Endodermal cell (in vitro differentiated cells): ENCODE data around the gene VMP1. TPM values are rescaled to one million over a fixed set of nuclear protein-coding genes. Genes with fewer than 3 reads are reported as not detected.

ENCODE experiments used
- DNase-seq: peaks from one replicate; pipeline ENCODE4 v3.0.0-alpha.2; 2017
- H3K27ac ChIP-seq: 2 replicates; pipeline ENCODE4 v1.5.1; 2013; ENCODE audit warnings: mild to moderate bottlenecking, low read depth, low read length, moderate library complexity
- H3K27me3 ChIP-seq: 2 replicates; pipeline ENCODE4 v1.6.1; 2013; ENCODE audit warnings: mild to moderate bottlenecking, low read length, moderate library complexity; ENCODE audit not compliant: insufficient read depth, control insufficient read depth, poor library complexity, severe bottlenecking
- H3K36me3 ChIP-seq: 2 replicates; pipeline ENCODE4 v1.7.0; 2013; ENCODE audit warnings: mild to moderate bottlenecking, low read length, moderate library complexity; ENCODE audit not compliant: control insufficient read depth, insufficient read depth
- H3K4me1 ChIP-seq: one replicate; pipeline ENCODE4 v1.7.0; 2013; ENCODE audit warnings: low read length; ENCODE audit not compliant: control insufficient read depth, insufficient read depth
- H3K4me3 ChIP-seq: 2 replicates; pipeline ENCODE4 v1.5.1; 2013; ENCODE audit warnings: mild to moderate bottlenecking, low read length, moderate library complexity
- H3K9ac ChIP-seq: 2 replicates; pipeline ENCODE4 v1.6.1; 2013; ENCODE audit warnings: mild to moderate bottlenecking, low read length, moderate library complexity; ENCODE audit not compliant: poor library complexity, severe bottlenecking; ENCODE audit errors: extremely low read depth
- H3K9me3 ChIP-seq: 2 replicates; pipeline ENCODE4 v1.6.1; 2013; ENCODE audit warnings: mild to moderate bottlenecking, low read length, moderate library complexity; ENCODE audit not compliant: control insufficient read depth
- H3K27ac Mint-ChIP-seq: 2 replicates; pipeline ENCODE4 v1.8.0; 2020; ENCODE audit warnings: mixed read lengths
- H3K27me3 Mint-ChIP-seq: 2 replicates; pipeline ENCODE4 v1.8.0; 2021; ENCODE audit warnings: mild to moderate bottlenecking, mixed read lengths; ENCODE audit not compliant: insufficient read depth
- H3K36me3 Mint-ChIP-seq: 2 replicates; pipeline ENCODE4 v1.8.0; 2020; ENCODE audit warnings: low read depth, mixed read lengths
- H3K4me1 Mint-ChIP-seq: 2 replicates; pipeline ENCODE4 v1.8.0; 2020; ENCODE audit warnings: mixed read lengths
- H3K4me3 Mint-ChIP-seq: 2 replicates; pipeline ENCODE4 v1.8.0; 2020; ENCODE audit warnings: mild to moderate bottlenecking, moderate library complexity, mixed read lengths
- H3K9me3 Mint-ChIP-seq: 2 replicates; pipeline ENCODE4 v1.8.0; 2020; ENCODE audit warnings: mild to moderate bottlenecking, mixed read lengths
- WGBS, 2 experiments: methylation state at CpG; one replicate each; pipeline versions ENCODE4 v1.1.5 to v1.1.7; 2013; ENCODE audit warnings: missing lambda C conversion rate in 2 of 2, mixed read lengths in 1 of 2; ENCODE audit not compliant: insufficient coverage in 1 of 2, insufficient read length in 1 of 2; 5-methylcytosine and 5-hydroxymethylcytosine counted together
- total RNA-seq, 2 donors: library from RNA; stranded (reverse); fragmentation: NEBNext Ultra II Directional in 1 of 2; extraction: Animal tissue kit (Norgen Biotek cat#: 25700) in 1 of 2; gene quantifications; 2 replicates in 1 of 2; 3 replicates in 1 of 2; pipeline ENCODE4 v1.2.1, GENCODE V29; 2021
- TF ChIP-seq, protein P1 (sequence below): fragments of 200-600 bp; sonication (generic); conservative IDR thresholded peaks from 2 replicates; pipeline ENCODE4 v1.5.0; 2021; ENCODE audit warnings: antibody characterized with exemption, mild to moderate bottlenecking

VMP1 gene
- total RNA-seq, 2 donors from 2014 or later, result 67.9 to 69.9 TPM

DNA sequence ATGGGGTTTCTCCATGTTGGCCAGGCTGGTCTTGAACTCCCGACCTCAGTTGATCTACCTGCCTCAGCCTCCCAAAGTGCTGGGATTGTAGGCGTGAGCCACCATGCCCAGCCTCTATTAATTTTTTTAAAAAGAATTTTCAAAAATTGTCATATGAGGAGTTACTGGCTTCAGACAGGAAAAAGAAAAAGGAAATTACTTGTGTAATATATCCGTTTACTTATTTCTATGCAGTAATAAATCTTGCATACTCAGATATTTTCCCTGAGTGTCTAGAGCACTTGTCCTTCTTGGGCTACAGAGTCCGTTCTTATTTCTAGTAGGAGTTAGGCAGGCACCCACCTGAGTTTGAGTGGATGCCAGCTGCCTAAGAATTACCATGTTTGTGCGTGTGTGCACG is 85.8 kb downstream of the VMP1 start:
- Mint-ChIP-seq H3K4me1 (no peaks in the 10 kb centered on the region), H3K4me3 (no peak overlapping the region), H3K9me3 (no peaks in the 10 kb centered on the region), H3K27me3 (no peaks in the 10 kb centered on the region), H3K36me3 (peaks cover 16% of the 10 kb centered on the region), H3K27ac (no peak overlapping the region)
- Histone ChIP-seq H3K27ac (no peak overlapping the region), H3K4me1 (no peaks in the 10 kb centered on the region), H3K9me3 (no peaks in the 10 kb centered on the region), H3K27me3 (no peaks in the 10 kb centered on the region), H3K4me3 (no peak overlapping the region), H3K9ac (no peak overlapping the region), H3K36me3 (no peaks in the 10 kb centered on the region)
- no peak for DNase-seq
- TF ChIP-seq, protein P1, sequence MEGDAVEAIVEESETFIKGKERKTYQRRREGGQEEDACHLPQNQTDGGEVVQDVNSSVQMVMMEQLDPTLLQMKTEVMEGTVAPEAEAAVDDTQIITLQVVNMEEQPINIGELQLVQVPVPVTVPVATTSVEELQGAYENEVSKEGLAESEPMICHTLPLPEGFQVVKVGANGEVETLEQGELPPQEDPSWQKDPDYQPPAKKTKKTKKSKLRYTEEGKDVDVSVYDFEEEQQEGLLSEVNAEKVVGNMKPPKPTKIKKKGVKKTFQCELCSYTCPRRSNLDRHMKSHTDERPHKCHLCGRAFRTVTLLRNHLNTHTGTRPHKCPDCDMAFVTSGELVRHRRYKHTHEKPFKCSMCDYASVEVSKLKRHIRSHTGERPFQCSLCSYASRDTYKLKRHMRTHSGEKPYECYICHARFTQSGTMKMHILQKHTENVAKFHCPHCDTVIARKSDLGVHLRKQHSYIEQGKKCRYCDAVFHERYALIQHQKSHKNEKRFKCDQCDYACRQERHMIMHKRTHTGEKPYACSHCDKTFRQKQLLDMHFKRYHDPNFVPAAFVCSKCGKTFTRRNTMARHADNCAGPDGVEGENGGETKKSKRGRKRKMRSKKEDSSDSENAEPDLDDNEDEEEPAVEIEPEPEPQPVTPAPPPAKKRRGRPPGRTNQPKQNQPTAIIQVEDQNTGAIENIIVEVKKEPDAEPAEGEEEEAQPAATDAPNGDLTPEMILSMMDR, result no peak
- 92% methylated on average over 4 of the region's 6 CpGs; no CpG with 5 or more reads in 1 of the 2 experiments for WGBS, 2 experiments

DNA sequence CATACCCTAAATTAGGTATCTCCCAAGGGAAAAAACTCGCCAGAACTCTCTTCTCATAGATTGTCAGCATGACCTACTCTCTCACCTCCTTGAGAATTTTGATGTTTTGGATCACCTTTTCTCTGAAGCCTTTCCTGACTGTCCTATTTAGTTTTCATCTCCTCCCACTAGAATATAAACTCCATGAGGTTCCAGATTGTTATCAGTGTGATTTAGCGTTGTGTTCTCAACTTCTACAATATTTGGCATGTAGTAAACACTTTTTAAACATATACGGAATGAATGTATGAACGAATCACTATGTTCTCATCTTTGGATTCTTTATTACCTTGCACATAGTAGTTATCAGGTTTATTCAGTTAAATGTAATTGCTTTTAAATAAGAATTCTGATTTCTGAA is 88.7 kb downstream of the VMP1 start:
- Mint-ChIP-seq H3K27ac (no peak overlapping the region), H3K9me3 (no peaks in the 10 kb centered on the region), H3K36me3 (peaks cover 17% of the 10 kb centered on the region), H3K4me3 (no peak overlapping the region), H3K27me3 (no peaks in the 10 kb centered on the region), H3K4me1 (no peaks in the 10 kb centered on the region)
- DNase-seq, result no peak
- H3K4me3 ChIP-seq, result no peak overlapping the region
- 98 to 100% methylated on average over 2 of the region's 4 CpGs for WGBS, 2 experiments
- no peaks in the 10 kb centered on the region for H3K4me1 ChIP-seq
- H3K9me3 ChIP-seq, result no peaks in the 10 kb centered on the region
- TF ChIP-seq, protein P1, result no peak
- H3K36me3 ChIP-seq, result no peaks in the 10 kb centered on the region
- no peak overlapping the region for H3K27ac ChIP-seq
- H3K9ac ChIP-seq, result no peak overlapping the region
- H3K27me3 ChIP-seq, result no peaks in the 10 kb centered on the region

DNA sequence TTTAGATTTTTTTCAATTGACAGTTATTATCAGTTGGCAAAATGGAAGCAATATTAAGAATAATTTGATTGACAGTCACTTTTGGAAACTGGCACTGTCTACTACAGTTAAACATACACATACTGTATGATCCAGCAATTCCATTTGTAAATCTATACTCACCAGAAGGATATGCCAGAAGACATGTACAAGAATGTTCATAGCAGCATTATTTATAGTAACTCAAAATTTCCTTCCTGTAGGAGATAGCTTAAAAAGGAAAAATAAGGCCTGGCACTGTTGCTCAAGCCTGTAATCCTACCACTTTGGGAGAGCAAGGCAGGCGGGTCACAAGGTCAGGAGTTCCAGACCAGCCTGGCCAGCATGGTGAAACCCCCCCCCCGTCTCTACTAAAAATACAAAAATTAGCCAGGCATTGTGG is 89.3 kb downstream of the VMP1 start:
- TF ChIP-seq, protein P1, result no peak
- no peaks in the 10 kb centered on the region for H3K4me1 ChIP-seq
- no peaks in the 10 kb centered on the region for H3K9me3 ChIP-seq
- DNase-seq, result no peak
- no peak overlapping the region for H3K27ac ChIP-seq
- H3K9ac ChIP-seq, result no peak overlapping the region
- H3K36me3 ChIP-seq, result no peaks in the 10 kb centered on the region
- H3K27me3 Mint-ChIP-seq, result no peaks in the 10 kb centered on the region
- no peaks in the 10 kb centered on the region for H3K9me3 Mint-ChIP-seq
- 95% methylated on average over 2 of the region's 2 CpGs; no CpG with 5 or more reads in 1 of the 2 experiments for WGBS, 2 experiments
- no peak overlapping the region for H3K4me3 Mint-ChIP-seq
- no peak overlapping the region for H3K27ac Mint-ChIP-seq
- no peaks in the 10 kb centered on the region for H3K4me1 Mint-ChIP-seq
- H3K4me3 ChIP-seq, result no peak overlapping the region
- H3K27me3 ChIP-seq, result no peaks in the 10 kb centered on the region
- H3K36me3 Mint-ChIP-seq, result peaks cover 15% of the 10 kb centered on the region
